Measurements from ENCODE around the gene MYO1F. TPM values are rescaled to one million over a fixed set of nuclear protein-coding genes. Genes with fewer than 3 reads are reported as not detected.
"Not testable (repeated sequence)": the region's sequence is repeated elsewhere in the genome, so short reads cannot be mapped to it uniquely, and the experiment has no call there.

MYO1F gene
- polyA plus RNA-seq (2011; rRNA removed) = 0.29 and 0.33 TPM in 2 replicates
- polyA minus RNA-seq (2011; rRNA and poly(A)+ RNA removed) = 0.19 TPM in 1 of 2 replicates, not detected in the other

- no peak within 1 kb of the TSS for H3K4me3 ChIP-seq (ENCODE audit: low read depth, low read length)
- DNase-seq (ENCODE audit: low read depth) = no peak
- no peaks in the 10 kb centered on the region; the same call in 1 of the 2 replicates for H3K27me3 ChIP-seq (ENCODE audit: control insufficient read depth, insufficient read depth, low read length)
- CTCF ChIA-PET = interaction anchor here (0.9 to 7.1 kb wide), 14 partner anchors 8 to 223 kb away, joined by 3 to 83 read pairs (median 15); partner anchors contain the start of genes ANGPTL4, MARCHF2 and ZNF414
- TF ChIP-seq CTCF (IDR thresholded peaks at IDR 0.05; ENCODE audit: insufficient read depth, low read depth, low read length) = no peak
- no peaks in the 10 kb centered on the region for H3K36me3 ChIP-seq (ENCODE audit: control insufficient read depth, insufficient read depth, low read length)
- POLR2A ChIA-PET = no interaction called here
Measured at GRCh38 chr19:8577247-8577646, at the start of gene MYO1F. Gene MYO1F (minus strand): TSS chr19:8577442. CDS start chr19:8577309, 133 bp downstream.

DNA sequence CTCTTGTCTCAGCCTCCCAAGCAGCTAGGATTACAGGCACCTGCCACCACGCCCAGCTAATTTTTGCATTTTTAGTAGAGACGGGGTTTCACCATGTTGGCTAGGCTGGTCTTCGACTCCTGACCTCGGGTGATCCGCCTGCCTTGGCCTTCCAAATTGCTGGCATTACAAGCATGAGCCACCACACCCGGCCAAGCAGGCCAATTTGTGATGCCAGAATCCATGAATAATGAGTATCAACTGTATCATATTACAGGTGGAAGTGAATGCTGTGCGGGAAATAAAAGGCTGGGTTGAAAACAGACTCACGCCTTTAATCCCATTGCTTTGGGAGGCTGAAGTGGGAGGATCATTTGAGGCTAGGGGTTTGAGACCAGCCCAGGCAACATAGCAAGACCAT is 49.6 kb upstream of the MYO1F start:
- ChIA-PET POLR2A (no interaction called here), CTCF (no interaction called here)
- Histone ChIP-seq H3K36me3 (ENCODE audit: control insufficient read depth, insufficient read depth, low read length) (no peaks in the 10 kb centered on the region), H3K27me3 (ENCODE audit: control insufficient read depth, insufficient read depth, low read length) (no peaks in the 10 kb centered on the region), H3K4me3 (ENCODE audit: low read depth, low read length) (no peak overlapping the region)
- TF ChIP-seq CTCF (IDR thresholded peaks at IDR 0.05; ENCODE audit: insufficient read depth, low read depth, low read length) = no peak
- no peak for DNase-seq (ENCODE audit: low read depth)

- DNase-seq (ENCODE audit: low read depth); H3K27me3 ChIP-seq (ENCODE audit: control insufficient read depth, insufficient read depth, low read length); H3K36me3 ChIP-seq (ENCODE audit: control insufficient read depth, insufficient read depth, low read length); POLR2A ChIA-PET; H3K4me3 ChIP-seq (ENCODE audit: low read depth, low read length): not testable (repeated sequence)
- peak; percentile 21; the same call in 1 of the 2 replicates for TF ChIP-seq CTCF (IDR thresholded peaks at IDR 0.05; ENCODE audit: insufficient read depth, low read depth, low read length)
- CTCF ChIA-PET = interaction anchor here (1.2 kb wide), 1 partner anchor 19 kb away, joined by 6 read pairs; no protein-coding TSS in a partner anchor
Measured at GRCh38 chr19:8622886-8623285, 45.6 kb upstream of the MYO1F start.

- POLR2A ChIA-PET = no interaction called here
- CTCF ChIA-PET = interaction anchor here (3.8 kb wide), 1 partner anchor 24 kb away, joined by 26 read pairs; no protein-coding TSS in a partner anchor
Measured at GRCh38 chr19:8618751-8619150, 41.5 kb upstream of the MYO1F start.

DNA sequence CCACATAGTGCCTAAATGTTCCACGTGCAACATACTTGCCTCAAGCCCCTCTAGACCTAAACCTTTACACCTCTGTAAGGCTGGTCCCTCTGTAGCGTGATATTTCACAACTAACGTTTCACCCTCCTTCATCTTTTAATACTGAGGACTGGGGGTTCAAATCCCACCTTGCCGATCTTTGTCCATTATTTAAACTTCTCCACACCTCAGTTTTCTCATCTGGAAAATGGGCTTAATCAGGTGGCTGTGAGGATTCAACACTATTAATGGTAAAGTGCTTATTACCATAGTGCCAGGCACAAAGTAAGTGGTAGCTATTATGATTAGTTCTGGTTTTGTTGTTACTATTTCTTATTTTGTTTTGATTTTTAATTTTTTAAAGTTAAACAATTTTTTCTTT is 40.7 kb upstream of the MYO1F start:
- POLR2A ChIA-PET = no interaction called here
- TF ChIP-seq CTCF (IDR thresholded peaks at IDR 0.05; ENCODE audit: insufficient read depth, low read depth, low read length) = no peak
- no peak for DNase-seq (ENCODE audit: low read depth)
- CTCF ChIA-PET = interaction anchor here (1.2 to 3.8 kb wide), 2 partner anchors 25 to 36 kb away, joined by 3 to 26 read pairs; no protein-coding TSS in a partner anchor
- H3K4me3 ChIP-seq (ENCODE audit: low read depth, low read length) = no peak overlapping the region
- no peaks in the 10 kb centered on the region for H3K36me3 ChIP-seq (ENCODE audit: control insufficient read depth, insufficient read depth, low read length)
- no peaks in the 10 kb centered on the region for H3K27me3 ChIP-seq (ENCODE audit: control insufficient read depth, insufficient read depth, low read length)

More at GRCh38 chr19:8618751-8619150, 41.5 kb upstream of the MYO1F start:
- DNase-seq (ENCODE audit: low read depth) = no peak
- no peak for TF ChIP-seq CTCF (IDR thresholded peaks at IDR 0.05; ENCODE audit: insufficient read depth, low read depth, low read length)
- Histone ChIP-seq H3K4me3 (ENCODE audit: low read depth, low read length) (no peak overlapping the region), H3K36me3 (ENCODE audit: control insufficient read depth, insufficient read depth, low read length) (no peaks in the 10 kb centered on the region), H3K27me3 (ENCODE audit: control insufficient read depth, insufficient read depth, low read length) (no peaks in the 10 kb centered on the region)

GRCh38 chr19:8617325-8617724 is 40.1 kb upstream of the MYO1F start:
- H3K36me3 ChIP-seq (ENCODE audit: control insufficient read depth, insufficient read depth, low read length); DNase-seq (ENCODE audit: low read depth); POLR2A ChIA-PET; H3K27me3 ChIP-seq (ENCODE audit: control insufficient read depth, insufficient read depth, low read length); H3K4me3 ChIP-seq (ENCODE audit: low read depth, low read length): not testable (repeated sequence)
- CTCF ChIA-PET = interaction anchor here (0.6 to 3.8 kb wide), 6 partner anchors 13 to 1142 kb away, joined by 3 to 26 read pairs (median 6); partner anchors contain the start of gene NFILZ

Data from BJ (cell line).